GM19239 (cell line): ENCODE measurements around the gene SSTR5.

Source experiments
- DNase-seq: peaks from one replicate; pipeline ENCODE4 v3.0.0; 2011; ENCODE audit warnings: low spot score; ENCODE audit not compliant: insufficient read length
- FAIRE-seq: peaks from 2 replicates; lab custom pipeline; 2011; peaks lifted over from hg19 to GRCh38; lab: Jason Lieb, UNC

SSTR5 gene

DNA sequence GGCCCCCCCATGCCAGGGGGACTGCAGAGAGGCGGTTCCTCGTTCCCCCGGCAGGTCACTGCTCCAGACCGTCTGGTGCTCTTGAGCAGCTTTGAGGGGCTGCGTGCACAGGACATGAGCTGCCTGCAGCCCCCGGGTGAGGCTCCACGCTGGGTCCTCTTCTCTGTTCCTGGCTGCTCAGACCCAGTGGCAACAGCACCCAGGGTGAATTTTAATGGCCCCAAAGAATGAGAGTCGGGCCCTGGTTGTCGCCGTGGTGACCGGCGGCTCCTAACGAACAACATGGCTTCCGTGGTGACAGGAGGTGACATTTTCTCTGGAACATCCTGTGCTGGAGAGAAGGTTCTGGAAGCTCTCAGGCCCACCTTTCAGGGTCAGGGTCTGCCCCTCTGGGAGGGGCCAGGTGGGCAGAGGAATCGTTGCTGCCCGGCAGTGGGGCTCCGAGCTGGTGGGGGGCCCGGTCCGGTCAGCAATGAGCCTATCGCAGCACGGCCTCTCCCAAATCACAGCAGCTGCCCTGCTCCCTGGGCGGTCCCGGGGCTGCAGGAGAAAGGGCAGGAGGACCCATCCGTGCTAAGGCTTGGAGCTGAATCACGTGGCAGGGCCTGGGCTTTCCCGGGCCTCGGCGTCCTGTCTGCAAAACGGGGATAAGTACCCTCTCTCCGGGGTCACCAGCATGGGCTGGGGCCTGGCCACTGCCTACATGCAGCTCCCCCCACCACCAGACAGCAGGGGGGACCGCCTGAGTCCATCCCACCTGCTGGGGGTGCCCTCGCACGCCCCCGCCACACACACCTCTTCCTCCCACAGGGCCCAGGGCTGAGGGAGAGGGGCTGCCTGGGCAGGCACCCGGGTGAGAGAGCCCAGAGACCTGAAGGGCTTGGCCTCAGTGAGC is 26.9 kb downstream of the SSTR5 start:
- DNase-seq = no peak
- no peak for FAIRE-seq

DNA sequence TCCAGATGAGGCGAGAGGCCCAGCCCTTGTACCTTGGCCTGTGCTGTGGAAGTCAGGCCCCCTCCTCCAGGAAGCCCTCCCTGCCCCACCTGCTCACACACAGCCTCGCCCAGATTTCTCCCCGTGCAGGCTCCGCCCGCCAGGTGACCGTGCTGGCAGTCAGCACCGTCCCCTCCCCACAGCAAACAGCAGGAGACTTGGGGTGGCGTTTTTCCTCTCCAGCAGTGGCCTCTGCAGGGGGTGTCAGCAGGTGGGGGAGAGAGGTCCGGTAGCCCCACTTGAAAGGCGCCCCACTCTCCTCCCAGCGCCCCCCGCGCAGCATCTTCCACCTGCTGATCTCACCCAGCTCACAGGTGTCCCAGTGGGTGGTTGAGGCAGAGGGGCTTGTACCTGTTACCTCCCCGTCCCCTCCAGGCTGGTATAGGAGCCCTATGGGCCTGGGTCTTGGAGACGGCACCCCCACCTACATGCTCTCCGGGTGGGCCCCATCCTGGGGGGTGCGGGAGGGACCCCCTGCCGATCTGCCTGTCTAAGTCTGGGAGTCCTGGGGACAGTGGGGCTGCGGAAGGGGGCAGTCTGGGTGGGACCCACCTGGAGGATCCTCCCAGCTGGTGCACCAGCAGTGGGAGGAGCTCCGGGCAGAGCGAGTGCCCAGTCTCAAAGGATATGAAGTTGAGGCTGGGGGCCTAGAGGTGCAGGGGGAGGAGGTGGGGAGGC is 27.7 kb downstream of the SSTR5 start:
- FAIRE-seq (no peak), DNase-seq (no peak)

DNA sequence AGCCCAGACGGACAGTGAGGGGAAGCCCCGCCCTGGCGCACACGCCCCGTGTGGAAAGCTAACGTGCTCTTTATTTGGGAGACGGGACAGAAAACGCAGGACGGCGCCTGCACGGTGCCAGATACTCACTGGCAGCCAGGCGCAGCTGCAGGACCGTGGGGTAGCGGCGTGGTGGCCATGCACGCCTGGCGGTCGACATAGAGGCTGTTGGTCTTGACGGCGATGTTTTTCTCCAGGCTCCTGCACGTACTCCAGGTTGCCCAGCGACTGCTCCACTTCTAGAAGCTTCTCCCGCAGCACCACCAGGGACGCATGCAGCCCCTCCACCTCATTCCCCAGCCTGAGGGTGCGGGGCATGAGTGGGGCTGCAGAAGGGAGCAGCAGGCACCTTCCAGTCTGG is 28.6 kb downstream of the SSTR5 start:
- no peak for DNase-seq
- FAIRE-seq = no peak

DNA sequence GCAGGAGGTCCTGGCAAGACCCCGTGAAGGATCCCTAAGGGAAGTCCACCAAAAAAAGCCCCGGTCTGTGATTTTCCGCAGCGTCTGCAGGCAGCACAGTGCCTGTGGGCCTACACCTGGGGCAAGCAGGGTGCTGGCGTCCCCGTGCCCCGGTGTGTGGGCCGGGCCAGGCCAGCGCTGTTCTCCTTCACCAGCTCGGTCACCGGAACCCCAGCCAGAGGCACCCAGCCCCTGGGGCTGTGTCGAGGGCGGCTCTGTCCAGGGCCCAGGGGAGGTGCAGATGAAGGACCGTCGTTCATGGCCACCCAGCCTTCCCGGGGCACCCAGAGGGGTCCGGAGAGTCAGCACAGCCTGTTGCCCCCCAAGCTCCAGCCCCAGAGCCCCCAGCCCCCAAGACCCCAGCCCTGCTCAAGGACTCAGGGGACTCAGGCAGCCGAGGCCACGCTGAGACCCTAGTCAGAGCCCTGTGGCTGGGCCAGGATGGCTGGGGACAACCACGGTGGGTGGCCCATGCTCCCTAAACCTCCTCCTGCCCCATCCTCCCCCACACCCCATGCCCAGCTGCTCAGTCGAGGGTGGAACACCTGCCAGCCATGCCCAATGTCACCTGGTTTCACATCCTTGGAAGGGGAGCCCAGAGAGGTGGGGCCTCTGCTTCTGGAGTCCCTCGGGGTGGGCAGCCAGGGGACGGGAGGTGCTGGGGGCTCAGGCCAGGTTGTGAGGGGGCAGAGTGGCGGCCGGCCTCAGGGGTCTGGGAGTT is 29.2 kb downstream of the SSTR5 start:
- FAIRE-seq (no peak), DNase-seq (no peak)

DNA sequence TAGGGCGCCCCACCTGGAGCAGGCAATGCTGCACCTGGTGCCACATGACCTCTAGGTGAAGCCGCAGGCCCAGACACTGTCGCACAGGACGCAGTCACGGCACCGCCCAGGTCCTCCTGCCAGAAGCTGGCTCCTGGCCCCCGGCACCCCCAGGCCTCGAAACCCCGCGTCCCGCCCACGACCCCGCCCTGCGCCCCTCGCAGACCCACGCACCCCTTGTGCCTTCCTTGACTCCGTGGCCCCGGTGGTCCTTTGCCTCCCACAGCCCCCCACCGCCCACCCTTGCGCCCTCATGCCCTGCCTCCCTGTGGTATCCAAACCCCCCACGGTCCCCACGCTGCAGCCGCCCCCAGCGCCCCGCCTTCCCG is 29.8 kb downstream of the SSTR5 start:
- DNase-seq (no peak), FAIRE-seq (no peak)

DNA sequence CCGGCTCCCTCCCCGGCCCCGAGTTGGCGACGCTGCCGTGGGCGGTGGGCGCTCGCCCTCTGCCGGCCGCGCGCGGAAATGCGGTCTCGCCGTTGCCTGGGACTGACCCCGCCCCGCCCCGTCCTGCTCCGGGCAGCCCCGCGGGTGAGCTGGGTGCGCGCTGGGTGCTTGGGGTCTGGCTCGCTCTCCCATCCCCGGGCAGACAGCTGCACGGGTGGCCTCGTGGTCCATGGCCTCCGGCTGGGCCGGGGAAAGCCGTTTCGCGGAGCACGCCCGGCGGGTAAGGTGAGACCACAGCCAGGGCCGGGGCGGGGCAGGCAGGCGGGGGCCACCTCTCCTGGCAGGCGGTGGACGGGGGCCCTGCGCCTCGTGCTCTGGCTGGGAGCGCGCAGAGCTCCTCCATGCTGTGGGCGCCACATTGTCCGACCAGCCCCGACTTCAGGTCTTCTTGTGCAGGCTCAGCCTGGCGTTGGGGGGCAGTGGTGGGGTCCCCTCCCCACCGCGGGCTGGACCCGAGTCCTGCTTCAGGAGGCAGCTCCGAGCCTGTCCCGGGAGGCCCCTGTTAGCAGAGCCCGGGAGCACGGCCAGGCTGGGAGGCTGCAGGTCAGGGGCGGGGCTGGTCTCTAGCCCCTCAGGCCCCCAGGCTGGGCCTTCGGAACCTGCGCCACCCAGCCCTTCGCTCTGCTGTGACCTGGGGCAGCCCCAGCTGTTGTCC is 30.5 kb downstream of the SSTR5 start:
- DNase-seq = peak; percentile 94
- no peak for FAIRE-seq

DNA sequence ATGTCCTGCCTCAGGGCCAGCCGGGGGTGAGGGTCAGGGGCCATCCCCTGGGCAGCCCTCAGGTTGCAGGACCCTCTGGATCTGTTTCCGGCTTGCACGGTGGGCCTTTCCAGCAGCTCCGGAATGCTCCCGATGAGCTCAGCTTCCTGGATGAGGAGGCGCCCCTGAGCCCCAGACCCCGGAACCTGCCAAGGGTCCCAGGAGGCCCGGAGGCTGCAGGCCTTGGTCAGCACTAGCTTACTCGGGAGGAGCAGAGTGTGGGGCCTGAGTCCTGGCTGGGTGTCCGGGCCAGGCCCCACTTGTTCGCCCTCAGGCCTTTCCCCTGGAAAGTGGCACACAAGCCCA is 31.1 kb downstream of the SSTR5 start:
- DNase-seq (no peak), FAIRE-seq (no peak)

DNA sequence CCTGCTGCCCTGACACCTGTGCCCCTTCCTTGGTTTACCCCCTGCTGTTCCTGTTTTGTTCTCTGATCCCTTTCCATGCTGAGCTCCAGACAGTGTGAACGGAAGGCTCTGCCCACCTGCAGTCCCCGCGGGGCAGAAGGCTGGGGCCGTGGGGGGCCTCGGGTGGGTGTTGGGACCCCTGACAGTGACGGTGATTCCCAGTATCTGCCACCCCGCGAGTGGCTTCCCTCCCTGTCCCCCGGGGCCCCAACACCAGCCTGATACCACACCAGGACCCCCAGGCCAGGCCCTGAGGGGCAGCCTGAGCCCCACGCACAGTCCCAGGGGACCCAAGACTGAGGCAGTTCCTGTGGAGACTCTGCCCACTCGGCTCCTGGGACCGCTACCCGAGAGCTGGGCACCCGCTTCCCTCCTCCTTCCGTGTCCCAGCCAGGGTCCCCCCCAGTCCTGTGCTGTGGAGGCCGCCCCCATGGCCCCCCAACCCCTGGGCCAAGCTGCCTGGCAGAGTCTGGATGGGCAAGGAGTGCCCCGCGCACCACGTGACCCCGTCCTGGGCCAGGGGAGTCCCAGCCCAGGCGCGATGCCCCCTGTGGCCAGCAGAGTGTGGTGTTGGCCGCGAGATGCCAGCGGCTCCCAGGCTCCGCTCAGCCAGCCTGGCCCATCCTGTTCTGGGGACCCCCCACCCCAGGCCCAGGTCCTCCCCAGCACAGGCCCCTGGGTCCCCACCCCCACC is 33.5 kb downstream of the SSTR5 start:
- FAIRE-seq (no peak), DNase-seq (peak; percentile 69)

DNA sequence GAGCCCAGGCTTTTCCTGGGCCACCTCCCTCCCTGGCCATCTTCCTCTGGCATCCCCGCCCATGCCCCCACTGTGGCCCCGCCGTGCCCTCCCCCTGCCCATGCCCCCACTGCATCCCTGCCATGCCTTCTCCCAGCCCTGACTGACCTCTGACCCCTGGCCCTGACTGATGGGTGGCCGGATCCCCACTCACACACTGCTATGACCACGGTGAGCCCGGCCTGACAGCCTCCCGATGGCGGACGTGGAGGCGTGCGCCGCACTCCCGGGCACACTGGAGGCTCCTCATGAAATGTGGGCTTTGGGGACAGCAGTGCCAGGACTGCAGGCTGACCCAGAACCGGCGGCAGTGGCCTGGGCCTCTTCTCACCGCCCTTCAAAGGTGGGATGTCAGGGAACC is 34.1 kb downstream of the SSTR5 start:
- no peak for FAIRE-seq
- no peak for DNase-seq

DNA sequence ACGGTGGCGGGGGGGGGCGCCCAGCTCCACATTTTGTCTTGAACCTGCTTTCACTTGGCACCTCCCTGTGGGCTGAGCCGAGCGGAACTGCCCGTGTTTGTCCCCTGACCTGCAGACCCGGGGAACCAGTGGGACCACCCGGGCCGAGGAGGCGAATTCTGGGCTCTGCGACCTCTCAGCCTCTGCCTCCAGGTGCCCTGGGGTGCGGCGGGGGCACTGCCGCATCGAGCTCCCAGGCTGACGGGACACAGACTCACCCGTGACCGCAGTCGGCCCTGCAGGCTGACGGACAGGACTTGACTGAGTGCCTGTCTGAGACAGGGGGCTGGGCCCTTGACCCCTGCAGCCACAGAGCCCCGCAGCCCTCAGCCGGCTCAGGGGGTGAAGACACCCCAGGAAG is 34.6 kb downstream of the SSTR5 start:
- no peak for FAIRE-seq
- DNase-seq = no peak

DNA sequence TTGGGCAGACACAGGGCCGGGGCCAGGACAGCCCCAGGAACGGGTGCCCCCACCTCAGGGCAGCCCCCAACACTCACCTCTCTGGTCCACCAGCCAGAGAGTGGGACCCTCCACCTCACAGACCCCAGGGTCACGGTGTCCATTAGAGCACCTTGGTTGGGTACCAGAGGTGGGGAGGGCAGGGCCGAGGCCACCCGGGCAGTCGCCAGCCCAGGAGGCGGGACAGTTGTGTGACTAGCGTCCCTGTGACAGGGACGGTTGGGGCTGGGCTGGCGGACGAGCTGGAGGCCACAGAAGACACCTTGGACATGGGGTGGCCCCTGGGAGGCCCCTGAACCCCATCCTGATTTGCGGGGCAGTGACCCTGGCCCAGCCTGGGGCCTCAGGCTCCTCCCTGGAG is 35.2 kb downstream of the SSTR5 start:
- FAIRE-seq (no peak), DNase-seq (no peak)

DNA sequence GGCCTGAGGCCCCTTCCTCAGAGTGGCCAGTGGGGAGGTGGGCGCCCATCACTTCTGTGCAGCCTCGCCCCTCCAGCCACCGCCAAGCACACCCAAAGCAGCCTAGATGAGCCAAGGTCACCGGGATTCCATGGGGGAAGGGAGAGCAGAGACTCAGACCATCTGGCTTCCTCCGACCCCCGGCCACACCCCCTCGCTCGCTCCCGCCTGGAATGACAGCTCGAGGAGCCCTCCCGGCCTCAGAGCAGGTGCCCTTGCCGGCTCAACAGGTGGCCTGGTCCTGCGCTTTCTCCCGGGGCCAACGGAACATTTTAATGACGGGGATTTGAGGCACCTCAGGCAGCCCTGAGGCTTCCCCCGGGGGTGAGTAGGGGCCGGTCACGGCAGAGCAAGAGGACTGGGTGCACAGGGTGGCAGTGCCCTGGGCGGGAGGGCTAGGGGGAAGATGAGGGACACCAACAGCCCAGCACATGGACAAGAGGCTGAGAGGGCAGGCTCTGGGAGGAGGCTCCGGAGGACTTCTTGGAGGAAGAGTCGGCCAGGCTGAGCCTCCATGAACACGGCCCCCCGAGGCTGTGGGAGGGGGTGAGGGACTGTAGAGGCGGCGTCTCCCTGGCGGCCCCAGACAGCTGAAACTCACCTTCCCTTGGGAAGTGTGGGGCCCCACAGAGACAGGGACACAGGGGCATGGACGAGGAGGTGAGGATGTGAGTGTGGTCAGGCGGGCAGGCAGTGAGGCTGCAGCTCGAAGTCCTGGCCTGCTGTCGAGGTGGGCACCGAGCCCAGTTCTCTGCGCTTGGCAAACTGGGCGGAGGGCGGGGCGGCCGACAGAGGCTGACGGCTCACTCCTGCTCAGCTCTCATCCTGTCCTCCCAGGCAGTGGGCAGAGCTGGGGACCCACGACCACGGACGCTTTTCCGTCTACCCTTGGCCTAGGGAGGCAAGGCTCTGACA is 36.0 kb downstream of the SSTR5 start:
- DNase-seq = no peak
- FAIRE-seq = no peak

DNA sequence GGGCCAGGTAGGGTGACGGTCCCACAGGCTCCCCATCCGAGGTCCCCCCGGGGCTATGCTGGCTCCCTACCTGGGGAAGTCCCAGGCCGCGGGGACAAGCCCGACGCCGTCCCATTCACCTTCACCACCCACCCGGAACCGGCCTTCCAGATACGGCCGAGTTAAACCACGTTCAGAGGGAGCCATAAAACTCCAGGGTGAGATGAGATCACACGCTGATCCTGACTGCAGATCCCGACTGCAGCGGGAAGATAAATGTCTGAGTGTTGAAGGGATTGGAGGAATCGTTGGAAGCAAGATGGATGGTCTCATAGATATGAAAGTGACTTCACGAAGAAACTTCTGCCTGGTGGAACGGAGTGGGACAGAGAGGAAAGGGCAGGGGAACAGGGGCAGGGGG is 37.1 kb downstream of the SSTR5 start:
- DNase-seq (no peak), FAIRE-seq (no peak)

DNA sequence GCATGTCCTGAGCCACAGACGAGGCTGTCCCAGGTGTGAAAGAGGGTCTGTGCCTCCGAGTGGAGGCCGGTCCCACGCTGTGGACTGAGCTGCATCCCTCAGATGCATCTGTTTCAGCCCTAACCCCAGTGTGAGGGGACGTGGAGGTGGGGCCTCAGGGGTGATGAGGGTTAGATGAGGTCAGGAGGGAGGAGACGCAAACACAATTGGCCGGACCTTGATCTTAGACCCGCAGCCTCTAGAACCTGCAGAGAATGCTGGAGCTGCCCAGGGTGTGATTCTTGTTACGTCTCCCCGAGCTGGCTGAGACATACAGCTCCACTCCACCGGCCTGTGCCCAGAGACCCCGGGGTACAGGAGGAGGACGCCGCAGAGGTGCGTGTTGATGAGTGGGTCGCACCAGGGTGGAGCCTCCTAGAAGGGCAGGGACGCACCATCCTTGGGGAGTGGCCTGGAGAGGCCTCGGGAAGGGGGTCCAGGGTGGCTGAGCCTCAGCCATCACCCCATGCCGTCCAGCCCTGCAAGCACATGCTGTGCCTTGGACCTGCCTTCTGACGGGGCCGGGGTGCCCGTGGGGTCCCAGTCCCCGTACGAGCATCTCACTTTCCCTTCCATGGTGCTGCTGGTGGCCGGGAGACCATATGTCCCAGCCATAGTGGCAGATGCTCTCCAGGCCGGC is 40.1 kb downstream of the SSTR5 start:
- FAIRE-seq (no peak), DNase-seq (no peak)

DNA sequence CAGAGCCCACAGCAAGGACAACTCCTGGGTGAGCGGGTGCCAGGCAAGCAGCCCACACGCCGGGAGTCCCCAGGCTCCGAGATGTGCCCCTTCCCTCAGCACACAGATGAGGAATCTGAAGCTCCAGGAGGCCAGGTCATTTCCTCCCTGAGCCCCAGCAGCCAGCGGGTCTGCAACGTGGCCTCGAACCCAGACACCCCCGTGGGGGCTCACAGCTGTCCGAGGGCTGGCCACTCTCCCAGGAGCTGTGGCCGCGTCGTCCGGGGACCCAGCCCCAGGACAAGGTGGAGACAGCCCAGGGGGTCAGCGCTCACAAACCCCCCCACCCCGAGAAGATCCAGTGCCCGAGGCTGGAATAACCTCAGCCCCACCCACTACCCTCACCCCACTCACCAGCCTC is 40.9 kb downstream of the SSTR5 start:
- DNase-seq (no peak), FAIRE-seq (no peak)

DNA sequence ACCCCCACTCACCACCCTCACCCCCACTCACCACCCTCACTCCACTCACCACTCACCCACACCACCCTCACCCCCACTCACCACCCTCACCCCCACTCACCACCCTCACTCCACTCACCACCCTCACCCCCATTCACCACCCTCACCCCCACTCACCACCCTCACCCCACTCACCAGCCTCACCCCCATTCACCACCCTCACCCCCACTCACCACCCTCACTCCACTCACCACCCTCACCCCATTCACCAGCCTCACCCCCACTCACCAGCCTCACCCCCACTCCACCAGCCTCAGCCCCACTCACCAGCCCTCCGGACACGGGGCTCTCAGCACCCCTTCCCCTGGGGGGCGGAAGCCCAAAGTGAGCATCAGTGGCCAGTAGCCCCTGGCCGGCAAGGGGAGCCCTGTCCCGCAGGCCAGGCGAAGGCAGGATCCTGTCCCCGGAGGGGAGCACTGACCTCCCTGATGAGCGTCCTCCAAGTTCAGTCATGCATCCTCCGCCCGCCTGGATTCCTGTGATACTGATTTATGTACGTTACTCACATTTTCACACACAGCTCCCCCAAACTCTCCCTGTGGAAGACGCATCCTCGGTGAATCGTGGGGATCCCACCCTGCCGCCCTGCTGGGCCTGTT is 41.5 kb downstream of the SSTR5 start:
- FAIRE-seq (no peak), DNase-seq (no peak)

DNA sequence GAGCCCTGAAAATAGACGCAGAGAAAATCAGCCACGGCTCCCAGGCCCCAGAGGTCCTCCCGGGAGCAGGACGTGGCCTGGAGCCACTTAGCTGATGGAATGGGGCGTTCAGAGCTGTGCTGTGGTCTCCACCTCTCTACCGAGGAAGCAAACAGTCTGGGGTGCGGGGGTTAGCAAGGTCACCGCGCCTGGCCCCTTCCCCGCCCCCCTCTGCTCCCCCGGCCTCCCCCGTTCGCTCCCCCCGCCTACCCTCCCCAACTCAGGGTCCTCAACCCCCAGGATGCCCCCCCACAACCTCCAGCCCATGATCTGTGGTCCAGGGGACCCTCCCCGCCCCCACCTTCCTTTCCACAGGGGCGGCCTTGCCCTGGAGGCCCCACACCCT is 44.1 kb downstream of the SSTR5 start:
- no peak for FAIRE-seq
- DNase-seq = no peak
